ENCODE results near the gene PRKAR2B. TPM values are rescaled to one million over a fixed set of nuclear protein-coding genes. Genes with fewer than 3 reads are reported as not detected.
A peak's percentile ranks its signal among the peaks of the same experiment; 100 is the strongest.

PRKAR2B gene
- 1 to 10 TPM; 3.6 to 9.7 (median 8.7) TPM for total RNA-seq (2021; fragmentation: NEBNext Ultra II Directional; extraction: Animal tissue kit (Norgen Biotek cat#: 25700))
- long read RNA-seq, partial matches to known transcripts, result 2 of 4 reads
- long read RNA-seq, other reads (novel, unspliced or antisense), result 2 of 4 reads

- H3K36me3 Mint-ChIP-seq (ENCODE audit: low read depth), result no peaks in the 10 kb centered on the region
- H3K27me3 Mint-ChIP-seq (ENCODE audit: insufficient read depth), result peaks cover 2% of the 10 kb centered on the region; the same call in 1 of the 2 replicates
- peak within 1 kb of the TSS; percentile 87 for H3K4me3 Mint-ChIP-seq
- H3K9me3 Mint-ChIP-seq, result no peaks in the 10 kb centered on the region
- peaks cover 46% of the 10 kb centered on the region for H3K4me1 Mint-ChIP-seq (ENCODE audit: low read depth)
- peak; percentile 24 for DNase-seq
- H3K27ac Mint-ChIP-seq, result peak within 1 kb of the TSS; percentile 32
- TF ChIP-seq CTCF (IDR thresholded peaks at IDR 0.05), result peak; percentile 9; the same call in 1 of the 2 replicates
Observed at GRCh38 chr7:107044347-107045194, at the start of gene PRKAR2B. Gene PRKAR2B (plus strand): TSS chr7:107044705. CDS start chr7:107044908, 203 bp downstream.

- Mint-ChIP-seq H3K4me1 (ENCODE audit: low read depth) (no peaks in the 10 kb centered on the region), H3K4me3 (no peak overlapping the region), H3K36me3 (ENCODE audit: low read depth) (no peaks in the 10 kb centered on the region), H3K9me3 (no peaks in the 10 kb centered on the region), H3K27me3 (ENCODE audit: insufficient read depth) (peaks cover 16% of the 10 kb centered on the region), H3K27ac (no peak overlapping the region)
- no peak for DNase-seq
- TF ChIP-seq CTCF (IDR thresholded peaks at IDR 0.05), result no peak
Observed at GRCh38 chr7:106994833-106995232, 49.7 kb upstream of the PRKAR2B start.

GRCh38 chr7:106997487-106998271 lies 46.8 kb upstream of the PRKAR2B start:
- no peaks in the 10 kb centered on the region for H3K36me3 Mint-ChIP-seq (ENCODE audit: low read depth)
- H3K4me3 Mint-ChIP-seq, result no peak overlapping the region
- H3K4me1 Mint-ChIP-seq (ENCODE audit: low read depth), result no peaks in the 10 kb centered on the region
- no peak overlapping the region for H3K27ac Mint-ChIP-seq
- H3K27me3 Mint-ChIP-seq (ENCODE audit: insufficient read depth), result peaks cover 11% of the 10 kb centered on the region
- DNase-seq, result no peak
- TF ChIP-seq CTCF (IDR thresholded peaks at IDR 0.05), result no peak
- no peaks in the 10 kb centered on the region for H3K9me3 Mint-ChIP-seq

GRCh38 chr7:106999023-106999422 lies 45.5 kb upstream of the PRKAR2B start:
- H3K4me1 Mint-ChIP-seq (ENCODE audit: low read depth), result no peaks in the 10 kb centered on the region
- DNase-seq, result no peak

More at GRCh38 chr7:106999023-106999422, 45.5 kb upstream of the PRKAR2B start:
- peaks cover 9% of the 10 kb centered on the region for H3K27me3 Mint-ChIP-seq (ENCODE audit: insufficient read depth)
- no peak for TF ChIP-seq CTCF (IDR thresholded peaks at IDR 0.05)
- no peaks in the 10 kb centered on the region for H3K36me3 Mint-ChIP-seq (ENCODE audit: low read depth)
- no peaks in the 10 kb centered on the region for H3K9me3 Mint-ChIP-seq
- H3K27ac Mint-ChIP-seq, result no peak overlapping the region
- no peak overlapping the region for H3K4me3 Mint-ChIP-seq

Data from HFFc6 (cell line).